Activated CD8-positive, alpha-beta memory T cell treated with anti-CD3 and anti-CD28 coated beads, Interleukin-2, amount 50 U/mL, for 1 hour (primary cell): ENCODE data around the gene LENG9.

Source experiments
- DNase-seq: peaks from one replicate; pipeline ENCODE4 v3.0.0-alpha.2; 2020; ENCODE audit errors: extremely low read depth

Gene LENG9

DNA sequence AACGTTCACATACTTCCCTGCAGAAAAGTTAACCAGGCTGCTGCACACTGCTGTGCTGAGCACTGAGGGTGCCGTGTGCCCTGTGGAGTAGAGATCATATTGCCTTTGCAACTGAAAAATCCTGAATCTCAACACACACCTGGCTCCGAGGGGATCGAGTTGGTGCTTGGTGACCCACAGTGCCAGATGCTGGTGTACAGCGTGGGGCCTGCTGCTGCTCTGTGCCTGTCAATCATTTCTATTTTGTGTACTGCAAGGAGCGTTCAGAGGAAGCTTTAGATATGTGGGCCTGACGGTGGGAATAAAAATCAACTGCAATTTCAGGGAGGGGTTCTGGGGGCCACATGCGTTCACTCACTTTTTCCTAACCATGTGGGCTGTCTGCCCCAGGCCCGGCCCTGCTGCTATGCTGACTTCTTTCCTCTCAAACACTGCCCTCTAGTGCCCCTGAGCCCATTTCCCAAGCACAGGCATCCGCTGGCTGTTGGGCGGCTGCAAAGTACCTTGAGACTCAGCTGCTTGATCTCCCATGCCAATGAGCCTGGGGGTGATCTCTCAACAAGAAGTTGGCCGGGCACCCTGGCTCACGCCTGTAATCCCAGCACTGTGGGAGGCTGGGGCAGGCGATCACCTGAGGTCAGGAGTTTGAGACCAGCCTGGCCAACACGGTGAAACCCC, 24.3 kb downstream of the LENG9 start:
- DNase-seq: no peak

DNA sequence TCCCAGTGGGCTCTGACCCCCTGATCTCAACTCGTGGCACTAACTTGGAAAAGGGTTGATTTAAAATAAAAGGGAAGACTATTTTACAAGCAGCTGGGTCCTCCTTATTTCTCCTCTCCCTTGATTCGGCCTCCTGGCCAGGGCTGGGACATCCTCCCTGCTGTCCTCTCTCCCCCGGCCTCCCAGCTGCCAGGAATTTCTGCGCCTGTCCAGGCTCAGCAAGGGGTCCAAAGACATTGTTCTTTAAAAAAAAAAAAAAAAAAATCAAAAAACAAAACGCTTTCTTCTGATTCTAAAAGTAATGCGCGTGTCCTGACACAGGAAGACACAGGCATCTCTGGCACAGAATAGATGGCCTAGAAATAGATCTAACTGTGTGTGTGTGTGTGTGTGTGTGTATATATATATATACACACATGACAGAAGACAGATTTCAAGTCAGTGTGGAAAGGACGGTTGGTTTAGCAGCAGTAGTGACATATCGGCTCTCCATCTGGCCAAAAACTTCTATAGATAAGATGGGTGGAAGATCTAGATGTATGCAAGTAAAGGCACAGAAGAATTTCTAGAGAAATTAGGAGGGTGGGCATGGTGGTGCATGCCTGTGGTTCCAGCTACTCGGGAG, 26.8 kb downstream of the LENG9 start:
- DNase-seq: no peak

GRCh38 chr19:54436031-54436523, 27.5 kb downstream of the LENG9 start:
- no peak for DNase-seq

GRCh38 chr19:54435551-54436016, 28.0 kb downstream of the LENG9 start:
- no peak for DNase-seq

DNA sequence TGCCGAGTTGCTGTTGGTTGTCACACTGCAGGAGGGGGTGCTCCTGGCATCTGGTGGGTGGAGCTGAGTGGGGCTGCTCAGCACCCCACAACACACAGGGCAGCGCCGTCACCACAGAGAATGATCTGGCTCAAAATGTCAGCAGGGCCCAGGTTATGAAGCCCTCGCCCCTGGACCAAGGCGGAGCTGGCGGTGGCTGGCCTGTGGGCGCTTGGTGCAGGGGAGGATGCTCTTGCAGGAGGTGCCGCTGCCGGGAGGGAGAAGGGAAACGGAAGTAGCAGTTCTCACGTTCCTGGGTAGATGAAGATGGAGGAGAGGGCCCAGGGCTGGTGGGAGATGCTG, 28.7 kb downstream of the LENG9 start:
- DNase-seq: no peak

DNA sequence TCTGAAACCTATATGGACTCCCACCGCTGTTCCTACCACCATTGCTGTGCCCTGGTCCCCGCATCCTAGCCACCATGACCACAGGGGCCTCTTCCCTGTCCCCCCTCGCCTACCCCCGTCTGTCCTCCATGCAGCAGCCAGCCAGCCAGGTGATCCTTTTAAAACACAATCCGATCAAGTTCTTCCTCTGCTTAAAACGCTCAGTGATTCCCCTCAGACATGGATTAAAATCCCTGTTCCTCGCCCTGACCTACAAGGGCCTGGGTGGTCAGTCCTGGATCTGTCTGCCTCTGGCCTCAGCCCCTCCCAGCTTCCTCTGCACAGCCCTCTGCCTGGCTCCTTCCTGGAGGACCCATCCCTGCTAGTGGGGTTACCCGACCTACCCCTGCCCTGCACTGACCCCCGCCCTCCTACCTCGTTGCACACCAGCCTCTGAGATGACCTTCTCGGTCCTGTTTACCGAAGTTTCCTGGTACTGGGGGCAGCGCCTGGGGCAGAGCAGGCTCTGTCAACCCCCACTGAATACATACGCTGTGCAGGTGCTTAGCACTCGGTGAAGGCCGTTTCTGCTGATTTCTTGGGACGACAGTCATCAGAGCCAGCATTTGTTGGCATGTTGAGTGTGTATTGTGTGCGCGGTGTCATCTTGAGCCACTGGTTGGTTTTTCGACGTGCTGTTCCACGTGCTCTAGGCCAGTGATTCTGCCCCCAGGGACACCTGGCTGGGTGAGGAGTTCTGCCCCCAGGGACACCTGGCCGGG, 29.3 kb downstream of the LENG9 start:
- DNase-seq: no peak

- DNase-seq: no peak
Observed at GRCh38 chr19:54433697-54434096, 29.9 kb downstream of the LENG9 start.

DNA sequence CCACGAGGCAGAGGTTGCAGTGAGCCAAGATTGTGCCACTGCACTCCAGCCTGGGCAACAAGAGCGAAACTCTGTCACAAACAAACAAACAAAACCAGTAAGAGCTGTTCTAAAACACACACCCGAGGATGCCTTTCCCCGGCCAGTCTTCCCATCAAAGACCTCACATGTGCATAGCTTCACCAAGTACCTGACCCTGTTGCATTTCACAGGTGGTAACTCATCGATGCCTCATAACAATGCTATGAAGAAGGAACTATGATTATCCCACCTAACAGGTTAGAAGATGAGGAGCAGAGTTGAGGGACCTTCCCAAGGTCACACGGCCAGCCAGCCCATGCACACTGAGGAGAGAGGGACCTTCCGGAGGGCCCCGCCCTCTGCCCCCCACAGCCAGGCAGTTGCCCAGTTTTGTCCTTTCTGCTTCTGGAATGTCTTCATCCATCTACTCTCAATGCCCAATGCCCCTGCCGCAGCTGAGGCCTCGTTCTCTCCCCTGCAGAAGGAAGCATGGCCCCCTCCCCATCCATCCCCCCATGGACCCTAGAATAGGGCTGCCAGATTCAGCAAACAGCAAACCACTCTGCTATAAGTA, 31.3 kb downstream of the LENG9 start:
- DNase-seq: no peak

GRCh38 chr19:54431255-54431838, 32.2 kb downstream of the LENG9 start:
- DNase-seq: no peak

GRCh38 chr19:54430306-54431254, 33.0 kb downstream of the LENG9 start:
- no peak for DNase-seq

DNA sequence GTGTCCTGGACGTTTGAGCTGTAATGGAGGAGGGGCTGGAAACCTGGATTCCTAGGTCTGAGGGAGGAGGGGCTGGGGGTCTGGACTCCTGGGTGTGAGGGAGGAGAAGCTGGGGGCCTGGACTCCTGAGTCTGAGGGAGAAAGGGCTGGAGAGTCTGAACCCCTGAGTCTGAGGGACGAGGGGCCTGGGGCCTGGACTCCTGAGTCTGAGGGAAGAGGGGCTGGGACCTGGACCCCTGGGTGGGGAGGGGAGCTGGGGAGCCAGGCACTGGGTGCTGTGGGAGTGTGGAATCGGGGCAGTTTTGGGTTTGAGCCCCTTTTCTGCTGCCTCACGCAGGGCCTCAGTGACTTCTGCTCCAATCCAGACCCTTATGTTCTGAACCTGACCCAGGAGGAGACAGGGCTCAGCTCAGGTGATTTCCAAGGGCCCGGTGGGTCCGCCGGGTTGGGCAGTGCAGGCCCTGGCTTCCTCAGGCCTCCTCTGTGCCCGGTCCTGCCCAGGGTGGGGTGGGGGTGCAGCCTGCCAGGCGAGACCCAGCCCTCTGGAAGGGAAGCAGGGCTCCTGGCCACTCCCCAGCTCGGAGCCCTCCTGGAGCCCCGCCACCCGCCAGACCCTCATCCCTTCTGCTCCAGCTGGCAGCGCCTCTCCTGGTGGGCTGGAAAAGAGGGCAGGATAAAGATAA, 33.9 kb downstream of the LENG9 start:
- DNase-seq: no peak

DNA sequence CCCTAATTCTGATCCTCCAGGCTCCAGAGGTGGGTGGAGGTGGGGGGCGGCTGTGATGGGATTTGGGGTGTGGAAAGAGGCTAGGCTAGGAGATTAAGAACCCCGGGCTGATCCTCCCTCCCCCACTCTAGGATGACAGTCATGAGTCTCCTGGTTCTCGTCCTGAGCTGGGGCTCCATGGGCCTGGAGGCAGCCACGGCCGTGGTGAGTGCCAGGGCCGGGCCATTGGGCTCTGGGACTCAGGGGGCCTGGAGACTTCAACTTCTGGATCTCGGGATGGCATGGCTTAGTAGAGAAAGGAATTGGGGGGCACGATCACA, 34.4 kb downstream of the LENG9 start:
- DNase-seq: no peak

GRCh38 chr19:54428323-54429175, 35.0 kb downstream of the LENG9 start:
- DNase-seq: no peak

DNA sequence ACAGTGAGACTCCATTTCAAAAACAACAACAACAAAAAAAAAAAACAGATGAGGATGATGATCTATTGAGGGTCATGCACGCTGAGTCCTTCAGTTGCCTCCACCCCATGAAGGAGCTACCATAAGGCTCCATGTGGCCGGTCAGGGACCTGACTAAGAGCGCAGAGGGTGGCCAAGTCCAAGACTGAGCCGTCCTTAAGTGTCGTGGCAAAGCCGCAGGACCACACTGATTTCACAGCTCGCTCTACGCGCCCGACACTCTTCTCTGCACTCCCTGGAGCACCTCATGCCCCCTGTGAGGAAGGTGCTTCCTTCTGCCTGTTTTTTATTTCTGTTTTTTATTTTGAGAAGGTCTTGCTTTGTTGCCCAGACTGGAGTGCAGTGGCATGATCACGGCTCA, 36.0 kb downstream of the LENG9 start:
- no peak for DNase-seq

DNA sequence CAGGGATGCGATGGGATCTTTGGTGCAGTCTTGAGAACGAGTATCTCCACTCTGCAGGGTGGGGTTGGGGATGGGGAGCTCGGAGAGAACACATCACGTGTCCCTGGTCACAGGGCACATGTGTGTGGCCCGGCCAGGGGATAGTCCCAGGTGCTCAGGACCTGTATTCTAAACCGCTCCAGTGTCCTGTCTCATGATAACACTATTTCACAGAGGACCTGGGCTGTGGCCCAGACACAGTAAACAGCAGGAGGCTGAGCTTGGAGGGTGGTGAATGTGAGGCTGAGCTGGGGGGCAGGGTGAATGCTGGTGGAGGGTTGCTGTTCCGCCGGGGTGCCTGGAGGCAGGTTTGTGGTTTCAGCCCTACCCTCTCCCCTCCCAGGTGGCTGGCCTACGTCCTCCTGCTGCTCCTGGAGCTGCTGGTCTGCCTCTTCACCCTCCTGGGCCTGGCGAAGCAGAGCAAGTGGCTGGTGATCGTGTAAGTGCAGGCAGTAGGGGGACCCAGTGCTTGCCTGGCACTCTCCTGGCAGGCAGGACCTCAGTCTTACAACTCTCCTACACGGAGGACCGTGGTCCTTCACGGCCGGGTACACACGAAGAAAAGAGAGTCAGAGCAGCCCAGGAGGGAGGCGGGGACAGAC, 37.2 kb downstream of the LENG9 start:
- DNase-seq: no peak

DNA sequence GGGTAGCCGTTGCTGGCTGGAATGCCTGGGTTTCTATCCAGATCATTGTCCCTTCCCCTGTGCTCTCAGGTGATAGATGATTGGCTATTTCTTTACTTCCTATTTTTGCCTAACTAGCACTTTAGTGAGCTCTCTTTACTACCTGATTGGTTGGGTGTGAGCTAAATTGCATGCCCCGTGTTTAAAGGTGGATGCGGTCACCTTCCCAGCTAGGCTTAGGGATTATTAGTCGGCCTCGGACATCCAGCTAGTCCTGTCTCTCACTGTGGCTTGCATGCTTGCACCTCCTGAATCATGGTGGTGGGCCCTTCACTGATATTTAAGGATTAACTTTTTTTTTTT, 38.2 kb downstream of the LENG9 start:
- no peak for DNase-seq

DNA sequence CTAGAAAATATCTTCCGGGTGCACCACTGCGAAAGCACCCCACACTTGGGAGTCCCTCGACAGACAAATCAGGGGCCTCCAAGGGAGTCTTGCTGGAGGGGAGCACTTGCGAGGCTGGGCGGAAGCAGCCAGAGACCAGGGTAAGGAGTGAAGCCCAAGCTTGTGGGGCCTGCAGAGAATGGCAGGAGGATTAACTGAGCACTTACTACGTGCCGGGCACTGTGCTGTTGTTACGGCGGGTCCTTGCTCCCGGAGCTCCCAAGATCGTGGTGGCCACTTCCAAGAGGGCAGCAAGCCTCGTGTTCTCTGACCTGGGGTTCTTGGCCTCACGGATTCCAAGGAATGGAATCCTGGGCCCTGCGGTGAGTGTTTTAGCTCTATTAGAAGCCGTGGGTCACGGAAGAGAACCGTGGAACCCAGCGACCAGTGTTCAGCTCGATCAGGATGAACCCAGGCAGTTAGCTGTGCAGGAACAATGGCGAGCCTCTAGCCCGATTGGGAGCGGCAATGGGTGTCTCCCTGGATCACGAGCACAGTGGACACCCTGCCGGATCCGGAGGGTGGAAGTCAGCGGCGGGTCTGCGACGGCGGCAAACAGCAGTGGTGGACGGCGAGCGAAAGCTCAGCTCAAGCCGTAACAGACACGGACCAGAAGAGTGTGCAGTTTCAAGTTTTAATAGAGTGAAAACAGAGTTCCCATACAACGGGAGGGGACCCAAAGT, 38.8 kb downstream of the LENG9 start:
- no peak for DNase-seq

- no peak for DNase-seq
Observed at GRCh38 chr19:54424201-54424600, 39.4 kb downstream of the LENG9 start.

- DNase-seq: no peak
Observed at GRCh38 chr19:54422136-54422535, 41.4 kb downstream of the LENG9 start.
